MCF 10A (cell line): ENCODE data around the gene BMPR1B. TPM values are rescaled to one million over a fixed set of nuclear protein-coding genes. Genes with fewer than 3 reads are reported as not detected.

Experiments used
- BruUV-seq: library from RNA; stranded (reverse); fragments of 400-500 nt; replicated peaks from 2 replicates; lab custom pipeline; 2021; lab: Mats Ljungman, UMichigan
- CTCF ChIA-PET: fragments of 300-600 bp; sonication (Branson Sonifier 250); formaldehyde crosslinking; extraction: SDS; loops from one replicate; lab custom pipeline; 2021; ENCODE audit warnings: antibody characterized with exemption, inconsistent platforms; lab: Yijun Ruan, JAX
- POLR2A ChIA-PET: fragments of 300-600, 350-650 bp; sonication (Branson Sonifier 250); formaldehyde crosslinking; extraction: SDS; loops from one replicate; lab custom pipeline; 2020; ENCODE audit warnings: antibody characterized with exemption, inconsistent platforms; lab: Yijun Ruan, JAX
- DNase-seq: peaks from one replicate; pipeline ENCODE4 v3.0.0-alpha.2; 2018; ENCODE audit not compliant: unreplicated experiment
- H3K27ac Mint-ChIP-seq: one replicate; pipeline ENCODE4 v1.8.0; 2022; ENCODE audit warnings: mild to moderate bottlenecking, low read depth, mixed read lengths; ENCODE audit not compliant: unreplicated experiment
- H3K27me3 Mint-ChIP-seq: one replicate; pipeline ENCODE4 v1.8.0; 2022; ENCODE audit warnings: mixed read lengths; ENCODE audit not compliant: insufficient read depth, unreplicated experiment
- H3K36me3 Mint-ChIP-seq: one replicate; pipeline ENCODE4 v1.8.0; 2022; ENCODE audit warnings: mild to moderate bottlenecking, moderate library complexity, mixed read lengths; ENCODE audit not compliant: insufficient read depth, unreplicated experiment
- H3K4me1 Mint-ChIP-seq: one replicate; pipeline ENCODE4 v1.8.0; 2022; ENCODE audit warnings: mixed read lengths; ENCODE audit not compliant: insufficient read depth, unreplicated experiment
- H3K4me3 Mint-ChIP-seq: one replicate; pipeline ENCODE4 v1.8.0; 2022; ENCODE audit warnings: mild to moderate bottlenecking, moderate library complexity, mixed read lengths; ENCODE audit not compliant: unreplicated experiment
- H3K9me3 Mint-ChIP-seq: one replicate; pipeline ENCODE4 v1.8.0; 2022; ENCODE audit warnings: mixed read lengths; ENCODE audit not compliant: unreplicated experiment
- intact Hi-C: fragments of 100-400 bp; cut with micrococcal nuclease; formaldehyde crosslinking; loops from 2 replicates; pipeline ENCODE4 v1.14.1; 2022
- total RNA-seq: library from RNA; stranded (reverse); gene quantifications from 2 replicates; pipeline ENCODE4 v1.2.3, GENCODE V29; 2022
- TF ChIP-seq, protein P1 (sequence below): fragments of 200-600 bp; IDR thresholded peaks from one replicate; pipeline ENCODE4 v1.8.0; 2022; ENCODE audit warnings: antibody characterized with exemption, mild to moderate bottlenecking; ENCODE audit not compliant: unreplicated experiment

Gene BMPR1B
- total RNA-seq, 1 experiment from 2014 or later, result 18.8 TPM

GRCh38 chr4:95155759-95156451 lies 398.1 kb downstream of the BMPR1B start:
- DNase-seq, result peak; percentile 59

DNA sequence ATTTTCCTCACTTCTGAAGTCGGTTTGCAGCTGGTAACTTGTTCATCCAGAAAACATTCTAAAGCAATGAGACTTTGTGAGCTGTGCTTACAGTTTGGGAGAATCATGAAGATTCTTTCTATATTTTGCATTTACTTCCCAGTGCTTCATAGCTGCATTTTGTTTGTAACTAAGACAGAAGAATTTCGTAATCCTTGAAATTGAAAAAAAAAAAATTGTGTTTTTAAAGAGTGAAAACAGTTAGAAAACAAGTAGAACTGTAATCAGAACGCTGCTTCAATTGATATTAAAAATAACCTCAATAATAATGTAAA lies 398.7 kb downstream of the BMPR1B start:
- BruUV-seq, result no TSS peak
- Mint-ChIP-seq H3K4me1 (no peaks in the 10 kb centered on the region), H3K9me3 (no peaks in the 10 kb centered on the region), H3K36me3 (peaks cover 10% of the 10 kb centered on the region), H3K4me3 (peak overlapping the region; percentile 29), H3K27ac (no peak overlapping the region), H3K27me3 (no peaks in the 10 kb centered on the region)
- intact Hi-C loops, result no loop called here
- ChIA-PET POLR2A (interaction anchor here (0.6 kb wide), 1 partner anchor 14 kb away, joined by 4 read pairs; no protein-coding TSS in a partner anchor), CTCF (interaction anchor here (0.6 to 2.0 kb wide), 10 partner anchors 12 to 1835 kb away, joined by 3 to 5 read pairs (median 4); no protein-coding TSS in a partner anchor)
- no peak for DNase-seq
- TF ChIP-seq, protein P1, sequence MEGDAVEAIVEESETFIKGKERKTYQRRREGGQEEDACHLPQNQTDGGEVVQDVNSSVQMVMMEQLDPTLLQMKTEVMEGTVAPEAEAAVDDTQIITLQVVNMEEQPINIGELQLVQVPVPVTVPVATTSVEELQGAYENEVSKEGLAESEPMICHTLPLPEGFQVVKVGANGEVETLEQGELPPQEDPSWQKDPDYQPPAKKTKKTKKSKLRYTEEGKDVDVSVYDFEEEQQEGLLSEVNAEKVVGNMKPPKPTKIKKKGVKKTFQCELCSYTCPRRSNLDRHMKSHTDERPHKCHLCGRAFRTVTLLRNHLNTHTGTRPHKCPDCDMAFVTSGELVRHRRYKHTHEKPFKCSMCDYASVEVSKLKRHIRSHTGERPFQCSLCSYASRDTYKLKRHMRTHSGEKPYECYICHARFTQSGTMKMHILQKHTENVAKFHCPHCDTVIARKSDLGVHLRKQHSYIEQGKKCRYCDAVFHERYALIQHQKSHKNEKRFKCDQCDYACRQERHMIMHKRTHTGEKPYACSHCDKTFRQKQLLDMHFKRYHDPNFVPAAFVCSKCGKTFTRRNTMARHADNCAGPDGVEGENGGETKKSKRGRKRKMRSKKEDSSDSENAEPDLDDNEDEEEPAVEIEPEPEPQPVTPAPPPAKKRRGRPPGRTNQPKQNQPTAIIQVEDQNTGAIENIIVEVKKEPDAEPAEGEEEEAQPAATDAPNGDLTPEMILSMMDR, result no peak

More at GRCh38 chr4:95155759-95156451, 398.1 kb downstream of the BMPR1B start:
- intact Hi-C loops, result no loop called here
- Mint-ChIP-seq H3K27me3 (no peaks in the 10 kb centered on the region), H3K36me3 (peaks cover 5% of the 10 kb centered on the region), H3K9me3 (no peaks in the 10 kb centered on the region), H3K4me3 (peak overlapping the region; percentile 29), H3K4me1 (no peaks in the 10 kb centered on the region), H3K27ac (no peak overlapping the region)
- no TSS peak for BruUV-seq
- TF ChIP-seq, protein P1, result peak; percentile 37
- ChIA-PET CTCF (interaction anchor here (0.5 to 2.0 kb wide), 12 partner anchors 9 to 1836 kb away, joined by 3 to 5 read pairs (median 4); no protein-coding TSS in a partner anchor), POLR2A (no interaction called here)

DNA sequence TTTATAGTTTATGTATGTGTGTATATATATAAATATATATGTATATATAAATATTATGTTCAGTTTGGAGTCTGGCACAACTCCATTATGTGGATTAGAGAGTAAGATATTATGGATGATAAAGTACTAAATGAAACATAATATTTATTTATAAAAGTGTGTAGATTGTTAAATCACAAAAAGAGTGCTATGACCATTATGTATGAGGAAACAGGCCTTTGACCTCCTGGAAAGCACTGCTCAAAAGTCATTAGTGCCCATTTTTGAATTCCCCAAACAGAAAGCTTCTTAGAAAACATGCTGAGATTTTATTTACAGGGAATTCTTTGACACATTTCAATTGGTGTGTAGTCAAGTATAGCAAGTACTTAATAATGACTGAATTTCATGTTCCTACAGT lies 399.8 kb downstream of the BMPR1B start:
- TF ChIP-seq, protein P1, result no peak
- peaks cover 10% of the 10 kb centered on the region for H3K36me3 Mint-ChIP-seq
- H3K4me3 Mint-ChIP-seq, result no peak overlapping the region
- ChIA-PET POLR2A (no interaction called here), CTCF (interaction anchor here (2.0 kb wide), 1 partner anchor 47 kb away, joined by 5 read pairs; no protein-coding TSS in a partner anchor)
- H3K27ac Mint-ChIP-seq, result no peak overlapping the region
- DNase-seq, result no peak
- H3K27me3 Mint-ChIP-seq, result no peaks in the 10 kb centered on the region
- H3K4me1 Mint-ChIP-seq, result no peaks in the 10 kb centered on the region
- BruUV-seq, result no TSS peak
- intact Hi-C loops, result no loop called here
- no peaks in the 10 kb centered on the region for H3K9me3 Mint-ChIP-seq

DNA sequence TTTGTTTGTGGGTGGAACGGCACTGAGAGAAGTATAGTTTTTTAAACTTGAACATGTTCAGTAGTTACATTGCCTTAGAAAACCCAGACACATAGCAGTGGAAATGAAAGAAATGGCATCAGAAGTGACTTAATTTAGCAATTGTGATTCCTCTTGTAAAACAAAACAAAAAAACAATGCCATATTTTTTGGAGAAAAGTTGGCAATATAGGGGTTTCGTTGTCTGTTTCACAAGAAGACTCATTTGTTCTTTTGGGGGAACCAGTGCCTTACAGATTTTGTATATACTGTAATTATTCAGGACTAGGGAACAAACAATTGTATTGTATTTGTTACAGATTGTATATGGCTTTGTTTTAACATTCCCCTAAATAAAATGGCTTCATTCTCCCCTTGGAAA lies 400.3 kb downstream of the BMPR1B start:
- intact Hi-C loops, result no loop called here
- no TSS peak for BruUV-seq
- no peak for DNase-seq
- POLR2A ChIA-PET, result no interaction called here
- no peaks in the 10 kb centered on the region for H3K9me3 Mint-ChIP-seq
- H3K36me3 Mint-ChIP-seq, result peaks cover 10% of the 10 kb centered on the region
- H3K4me1 Mint-ChIP-seq, result no peaks in the 10 kb centered on the region
- TF ChIP-seq, protein P1, result no peak
- no peak overlapping the region for H3K27ac Mint-ChIP-seq
- H3K4me3 Mint-ChIP-seq, result no peak overlapping the region
- no peaks in the 10 kb centered on the region for H3K27me3 Mint-ChIP-seq
- CTCF ChIA-PET, result interaction anchor here (0.6 kb wide), 1 partner anchor 182 kb away, joined by 3 read pairs; no protein-coding TSS in a partner anchor
